HG03520 (cell line): Measurements from ENCODE around the gene PIM1.

Experiments used
- ATAC-seq: cut with Tn5 transposase; IDR thresholded peaks from one replicate; pipeline ENCODE4 v1.9.1; 2021; ENCODE audit warnings: mild to moderate bottlenecking, moderate library complexity; ENCODE audit not compliant: unreplicated experiment

The PIM1 gene

DNA sequence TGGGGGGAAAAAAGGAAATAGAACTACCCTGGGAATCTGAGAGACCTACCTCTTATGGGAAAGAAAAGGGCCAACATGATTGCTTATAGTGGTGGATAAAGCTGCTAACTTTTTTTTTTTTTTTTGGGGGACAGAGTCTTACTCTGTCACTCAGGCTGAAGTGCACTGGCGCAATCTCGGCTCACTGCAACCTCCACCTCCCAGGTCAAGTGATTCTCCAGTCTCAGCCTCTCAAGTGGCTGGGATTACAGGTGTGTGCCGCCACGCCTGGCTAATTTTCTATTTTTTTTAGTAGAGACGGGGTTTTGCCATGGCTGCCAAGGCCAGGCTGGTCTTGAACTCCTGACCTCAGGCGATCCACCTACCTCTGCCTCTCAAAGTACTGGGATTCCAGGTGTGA, 48.1 kb downstream of the PIM1 start:
- no peak for ATAC-seq

DNA sequence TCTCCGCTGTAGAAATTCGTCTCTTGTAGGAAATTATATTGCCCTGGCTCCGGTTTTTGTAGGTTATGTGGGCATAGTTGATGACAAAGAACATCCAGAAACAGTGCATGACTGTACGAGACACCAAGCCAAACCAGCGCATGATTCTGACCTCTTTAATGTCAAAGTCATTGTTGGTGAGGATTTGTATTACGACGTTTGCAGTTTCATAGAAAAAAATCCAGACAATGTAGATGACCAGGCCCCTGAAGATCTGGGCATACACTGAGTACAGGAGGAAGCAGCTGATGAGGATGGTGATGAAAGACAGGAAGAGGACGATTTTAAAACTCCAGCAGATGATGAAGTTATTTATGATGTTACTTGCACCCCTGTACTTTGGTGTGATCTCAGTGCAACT, 48.6 kb downstream of the PIM1 start:
- ATAC-seq: no peak

DNA sequence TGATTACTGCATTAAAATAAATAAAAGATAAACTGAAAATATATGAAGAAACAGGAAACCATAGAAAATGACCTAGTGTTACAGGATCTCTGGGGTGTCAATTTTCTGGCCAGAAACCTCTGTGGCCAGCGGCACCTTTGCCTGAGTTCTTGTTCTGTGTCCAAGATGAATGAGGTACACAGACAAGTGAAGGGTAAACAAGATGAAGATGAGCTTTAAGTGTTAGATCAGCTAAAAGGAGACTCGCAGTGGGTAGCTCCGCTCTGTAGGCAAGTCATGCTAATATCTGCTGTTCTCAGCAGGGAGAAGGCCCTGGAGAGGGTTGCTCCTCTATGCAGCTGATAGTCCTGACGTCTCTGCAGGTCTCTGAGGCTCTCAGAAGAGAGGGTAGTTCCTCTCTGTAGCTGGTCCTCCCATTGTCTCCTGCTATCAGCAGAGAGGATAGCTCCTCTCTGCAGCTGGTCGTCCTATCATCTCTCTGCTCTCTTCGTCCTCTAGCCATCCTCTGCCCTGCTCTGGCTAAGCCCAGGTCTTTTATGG, 51.7 kb downstream of the PIM1 start:
- no peak for ATAC-seq

DNA sequence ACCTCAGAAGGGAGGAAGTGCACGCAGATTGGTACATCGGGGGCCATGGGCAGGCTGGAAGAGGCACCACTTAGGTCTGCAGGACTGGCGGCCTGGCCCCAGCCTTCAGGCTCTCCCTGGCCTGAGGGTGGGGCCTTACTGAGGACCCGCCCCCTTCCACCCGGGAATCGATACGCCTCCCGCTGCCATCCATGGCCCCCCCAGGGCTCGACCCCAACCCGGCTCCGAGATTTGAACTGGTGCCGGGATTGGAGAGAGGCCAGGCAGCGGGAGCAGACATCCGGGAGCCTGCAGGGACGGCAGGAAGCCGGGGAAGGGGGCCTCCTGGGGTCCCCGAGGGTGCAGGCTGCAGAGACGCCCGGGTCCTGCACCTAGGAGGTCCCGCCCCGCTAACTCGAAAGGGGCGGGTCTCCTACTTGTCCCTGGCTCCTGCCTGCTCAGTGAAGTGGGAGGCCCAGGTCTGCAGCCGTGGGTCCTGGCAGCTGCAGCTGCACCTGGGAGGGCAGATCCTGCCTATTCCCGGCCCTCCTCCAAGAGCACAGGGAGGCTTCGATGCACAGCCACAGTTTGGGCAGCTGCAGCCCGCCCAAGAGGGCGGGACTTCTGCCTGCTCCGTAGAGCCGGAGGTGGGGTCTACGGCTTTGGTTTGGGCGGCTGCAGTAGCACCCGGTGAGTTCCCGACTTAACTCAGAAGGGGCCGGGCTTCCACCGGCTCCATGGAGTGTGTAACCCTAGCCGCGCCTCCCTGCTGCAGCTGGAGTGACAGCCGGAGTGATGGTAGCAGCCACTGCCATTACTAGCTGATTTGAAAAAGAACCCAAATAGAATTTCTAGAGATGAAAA, 52.4 kb downstream of the PIM1 start:
- peak; percentile 83 for ATAC-seq

DNA sequence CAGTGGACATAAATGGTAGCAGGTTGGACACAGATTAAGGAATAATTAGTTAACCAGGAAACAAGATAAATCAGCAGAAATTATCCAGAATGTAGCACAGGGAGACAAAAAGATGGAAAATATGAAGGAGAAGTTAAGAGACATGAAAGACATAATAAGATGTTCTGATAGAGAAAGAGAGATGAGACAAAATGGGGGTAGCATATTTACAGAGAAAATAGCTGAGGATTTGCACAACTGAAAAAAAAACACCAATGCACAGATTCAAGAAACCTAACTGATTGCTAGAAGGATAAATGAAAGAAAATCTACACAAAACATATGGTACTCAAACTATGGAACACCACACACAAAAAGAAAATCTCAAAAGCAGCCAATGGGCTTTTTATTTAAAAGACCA, 53.0 kb downstream of the PIM1 start:
- ATAC-seq: no peak
